ENCODE data around the gene TRIM47.

TRIM47 gene, protein sequence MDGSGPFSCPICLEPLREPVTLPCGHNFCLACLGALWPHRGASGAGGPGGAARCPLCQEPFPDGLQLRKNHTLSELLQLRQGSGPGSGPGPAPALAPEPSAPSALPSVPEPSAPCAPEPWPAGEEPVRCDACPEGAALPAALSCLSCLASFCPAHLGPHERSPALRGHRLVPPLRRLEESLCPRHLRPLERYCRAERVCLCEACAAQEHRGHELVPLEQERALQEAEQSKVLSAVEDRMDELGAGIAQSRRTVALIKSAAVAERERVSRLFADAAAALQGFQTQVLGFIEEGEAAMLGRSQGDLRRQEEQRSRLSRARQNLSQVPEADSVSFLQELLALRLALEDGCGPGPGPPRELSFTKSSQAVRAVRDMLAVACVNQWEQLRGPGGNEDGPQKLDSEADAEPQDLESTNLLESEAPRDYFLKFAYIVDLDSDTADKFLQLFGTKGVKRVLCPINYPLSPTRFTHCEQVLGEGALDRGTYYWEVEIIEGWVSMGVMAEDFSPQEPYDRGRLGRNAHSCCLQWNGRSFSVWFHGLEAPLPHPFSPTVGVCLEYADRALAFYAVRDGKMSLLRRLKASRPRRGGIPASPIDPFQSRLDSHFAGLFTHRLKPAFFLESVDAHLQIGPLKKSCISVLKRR

DNA sequence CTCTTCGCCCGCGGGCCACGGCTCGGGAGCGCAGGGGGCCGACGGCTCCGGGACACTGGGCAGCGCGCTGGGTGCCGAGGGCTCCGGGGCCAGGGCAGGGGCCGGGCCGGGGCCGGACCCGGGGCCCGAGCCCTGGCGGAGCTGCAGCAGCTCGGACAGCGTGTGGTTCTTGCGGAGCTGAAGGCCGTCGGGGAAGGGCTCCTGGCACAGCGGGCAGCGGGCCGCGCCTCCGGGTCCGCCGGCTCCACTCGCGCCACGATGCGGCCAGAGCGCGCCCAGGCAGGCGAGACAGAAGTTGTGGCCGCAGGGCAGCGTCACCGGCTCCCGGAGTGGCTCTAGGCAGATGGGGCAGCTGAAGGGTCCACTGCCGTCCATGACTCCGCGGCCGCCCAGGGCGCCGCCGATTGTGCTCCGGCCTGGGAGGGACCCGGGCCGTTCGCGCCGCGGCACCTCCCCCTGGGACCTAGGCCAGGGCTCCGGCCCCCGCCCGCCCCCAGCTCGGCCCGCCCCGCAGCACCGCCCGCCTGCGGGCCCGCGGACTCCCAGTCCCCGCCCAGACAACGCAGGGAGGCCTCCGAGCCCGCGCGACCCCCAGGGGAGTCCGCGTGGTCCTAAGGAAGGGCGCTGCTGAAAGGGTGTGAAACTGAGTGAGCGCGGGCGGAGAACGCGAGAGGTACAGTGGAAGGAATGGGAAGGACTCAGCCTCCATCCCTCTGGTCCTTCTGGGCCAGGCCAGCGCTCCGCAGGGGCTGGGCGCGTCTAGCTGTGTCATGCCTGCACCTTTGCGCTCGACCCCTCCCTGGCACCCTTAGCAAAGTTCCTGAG lies at the start of gene TRIM47:
Gene TRIM47 (minus strand): TSS at position 408 of the 825 bp plus-strand sequence. CDS start 33 bp downstream, at position 375.
- DNase-seq = no peak

DNA sequence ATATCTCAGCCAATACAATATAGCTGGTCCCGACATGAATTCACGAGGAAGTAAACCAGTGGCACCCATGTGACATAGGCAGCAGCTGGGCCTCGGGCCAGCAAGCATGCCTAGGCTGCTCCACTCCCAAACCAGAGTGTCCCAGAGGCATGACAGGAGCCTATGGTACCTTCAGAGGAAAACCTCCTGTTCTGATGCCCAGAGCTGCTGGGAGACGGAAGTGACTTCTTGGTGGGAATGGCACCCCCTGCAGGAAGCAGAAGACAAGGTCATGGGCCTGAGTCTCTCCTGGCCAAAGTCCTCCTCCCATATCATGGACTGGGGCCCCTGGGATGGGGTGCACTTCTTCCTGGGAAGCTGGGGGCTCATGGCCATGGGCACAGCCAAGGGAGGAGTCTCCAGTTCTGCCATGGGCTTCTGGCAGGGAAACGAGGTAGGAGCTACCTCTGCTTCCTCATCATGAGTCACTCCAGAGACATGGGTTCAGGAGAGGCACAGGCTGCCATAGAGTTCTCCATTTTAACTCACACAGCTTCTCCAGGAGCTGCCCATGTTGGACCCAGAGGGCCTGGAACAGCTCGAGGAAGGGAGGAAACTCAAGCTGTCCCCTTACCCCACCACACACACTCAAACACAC lies 49.0 kb upstream of the TRIM47 start:
- DNase-seq = no peak

DNA sequence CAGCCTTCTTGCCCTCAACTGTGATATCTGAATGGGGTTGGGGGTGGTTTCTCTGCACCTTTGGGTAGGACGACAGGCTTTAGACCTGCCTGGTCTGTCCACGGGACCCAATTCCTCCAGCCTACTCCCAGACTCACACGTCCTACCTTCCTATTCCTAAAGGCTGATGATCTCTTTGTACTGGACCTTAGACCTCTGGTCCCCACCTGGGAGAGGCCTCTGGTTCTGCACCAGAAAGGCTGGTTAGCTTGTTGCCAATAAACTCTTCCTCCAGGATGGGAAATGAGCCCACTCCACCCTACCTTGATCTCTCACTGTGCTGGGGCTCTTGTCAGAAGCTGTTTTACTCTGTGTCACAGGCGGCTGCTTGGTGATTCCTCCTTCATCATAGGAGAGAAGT lies 48.1 kb upstream of the TRIM47 start:
- no peak for DNase-seq

DNA sequence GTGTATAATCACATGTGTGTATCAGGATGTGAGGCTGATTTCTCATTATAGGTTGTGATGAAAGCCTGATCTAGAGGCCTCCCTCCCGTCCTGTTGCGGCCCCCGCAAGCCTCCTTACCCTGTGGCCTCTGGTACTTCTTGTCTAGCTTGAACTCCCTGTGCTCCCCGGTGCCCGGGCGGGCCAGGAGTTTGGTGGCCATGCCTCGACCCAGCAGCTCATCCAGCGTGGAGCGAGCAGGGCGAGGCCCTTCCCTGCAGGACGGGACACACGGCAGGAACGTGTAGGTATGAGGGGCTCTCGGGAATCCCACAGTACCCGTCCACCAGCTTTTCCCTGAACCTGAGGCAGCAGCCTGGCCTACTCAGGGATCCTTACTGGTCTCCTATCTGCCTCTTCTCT lies 47.5 kb upstream of the TRIM47 start:
- DNase-seq = no peak

DNA sequence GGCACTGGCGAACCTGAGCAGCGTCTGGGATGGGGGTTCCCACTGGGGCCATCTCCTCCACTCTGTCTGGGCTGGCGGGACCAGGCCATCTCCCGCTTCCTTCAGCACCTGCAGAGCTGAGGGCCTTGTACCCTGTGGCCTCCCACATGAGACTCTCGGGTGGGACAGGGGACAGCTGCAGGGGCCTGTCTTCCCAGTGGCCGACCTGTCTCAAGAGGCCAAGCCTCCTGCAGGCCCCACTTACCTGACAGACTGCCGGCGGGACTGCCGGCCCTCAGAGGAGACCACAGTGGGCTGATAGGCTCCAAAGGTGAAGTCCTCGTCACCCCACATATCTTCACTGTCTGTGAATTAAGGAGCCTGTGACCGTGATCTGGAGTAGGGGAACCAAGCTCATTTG lies 46.7 kb upstream of the TRIM47 start:
- DNase-seq = no peak

DNA sequence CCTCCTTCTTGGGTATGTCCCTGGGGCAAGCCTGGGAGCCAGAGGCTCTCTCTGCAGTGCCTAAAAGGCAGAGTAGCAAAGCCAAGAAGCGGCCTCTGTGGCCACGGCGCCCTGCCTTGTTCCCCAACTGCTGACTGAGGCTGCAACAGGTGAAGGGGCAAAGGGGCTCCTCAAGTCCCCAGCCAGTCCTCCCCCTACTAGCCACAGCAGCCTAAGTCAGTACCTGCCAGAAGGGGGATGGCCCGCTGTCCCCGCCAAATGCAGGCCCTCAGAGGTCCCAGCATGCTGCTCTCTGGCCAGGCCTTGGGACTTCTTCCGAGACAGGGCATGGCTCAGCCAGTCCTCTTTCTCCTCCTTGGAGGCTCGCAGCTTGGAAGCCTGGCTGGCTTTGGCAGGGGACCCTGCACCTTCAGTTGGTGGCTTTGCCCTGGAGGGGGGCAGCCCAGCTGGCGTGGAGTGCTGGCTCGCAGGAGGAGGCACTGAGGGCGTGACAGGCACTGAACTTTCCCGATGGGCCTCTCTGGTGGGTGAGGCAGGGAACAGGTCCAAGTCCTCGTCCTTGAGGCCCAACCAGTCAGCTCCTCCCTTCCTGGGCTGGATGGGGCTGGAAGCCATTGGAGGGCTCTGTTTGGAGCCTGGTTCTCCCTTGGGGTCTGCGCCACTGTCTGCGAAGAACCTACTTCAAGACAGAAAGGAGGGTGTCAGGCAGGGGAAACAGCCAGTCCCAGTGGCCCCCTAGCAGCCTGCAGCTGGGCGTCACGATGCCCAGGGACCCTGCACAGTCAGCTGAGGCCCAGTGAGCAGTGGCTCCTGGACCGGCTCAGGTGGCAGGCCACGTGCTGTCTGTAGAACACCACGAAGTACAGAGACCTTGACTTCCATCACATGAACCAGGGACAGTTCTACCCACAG lies 44.8 kb upstream of the TRIM47 start:
- DNase-seq = no peak

DNA sequence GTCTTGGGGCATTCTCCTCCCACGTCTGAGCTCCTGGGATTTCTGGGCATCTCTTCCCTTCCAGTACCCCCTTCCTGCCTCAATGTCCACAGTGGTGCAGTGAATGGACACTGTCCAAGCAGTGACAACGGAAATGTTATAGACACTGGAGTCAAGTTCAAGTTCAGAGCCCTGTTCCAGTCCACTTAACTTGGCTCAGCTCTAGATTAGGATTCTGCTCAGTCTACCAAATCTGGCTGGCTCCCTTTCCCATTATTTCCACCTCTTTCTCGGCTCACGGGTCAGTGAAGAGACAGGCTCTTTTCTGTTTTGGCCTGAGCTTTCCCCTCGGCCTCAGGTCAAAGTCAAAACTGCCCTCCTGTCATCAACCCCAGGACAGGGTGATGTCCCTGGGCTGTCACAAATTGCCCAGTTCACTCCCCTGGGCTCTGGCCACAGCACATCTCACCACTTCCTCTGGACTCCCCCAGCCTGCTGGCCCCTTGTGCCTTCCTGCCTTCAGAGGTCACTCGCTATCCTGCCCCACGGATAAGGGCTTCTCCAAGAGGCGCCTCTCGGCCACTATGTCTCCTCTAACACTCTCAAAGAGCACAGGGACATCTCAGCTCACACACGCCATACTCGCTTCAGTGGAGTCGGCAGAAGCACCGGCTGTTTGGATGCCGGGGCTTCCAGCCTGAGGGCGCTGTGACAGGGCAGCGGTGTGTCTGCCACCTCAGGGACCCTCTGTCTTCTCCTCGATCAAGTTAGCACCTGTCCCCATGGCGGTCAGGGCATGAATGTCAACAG lies 44.0 kb upstream of the TRIM47 start:
- no peak for DNase-seq

DNA sequence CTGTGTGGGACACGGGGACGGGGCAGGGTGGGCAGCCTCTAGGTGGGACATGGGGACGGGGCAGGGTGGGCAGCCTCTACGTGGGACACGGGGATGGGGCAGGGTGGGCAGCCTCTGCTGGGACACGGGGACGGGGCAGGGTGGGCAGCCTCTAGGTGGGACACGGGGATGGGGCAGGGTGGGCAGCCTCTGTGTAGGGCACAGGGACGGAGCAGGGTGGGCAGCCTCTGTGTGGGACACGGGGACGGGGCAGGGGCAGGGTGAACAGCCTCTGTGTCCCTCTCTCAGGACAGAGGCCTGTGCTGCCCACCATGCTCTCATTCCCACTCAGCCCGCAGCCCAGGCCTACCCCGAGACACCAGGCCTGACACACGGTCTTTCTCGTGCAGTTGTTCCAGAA lies 43.2 kb upstream of the TRIM47 start:
- DNase-seq = no peak

DNA sequence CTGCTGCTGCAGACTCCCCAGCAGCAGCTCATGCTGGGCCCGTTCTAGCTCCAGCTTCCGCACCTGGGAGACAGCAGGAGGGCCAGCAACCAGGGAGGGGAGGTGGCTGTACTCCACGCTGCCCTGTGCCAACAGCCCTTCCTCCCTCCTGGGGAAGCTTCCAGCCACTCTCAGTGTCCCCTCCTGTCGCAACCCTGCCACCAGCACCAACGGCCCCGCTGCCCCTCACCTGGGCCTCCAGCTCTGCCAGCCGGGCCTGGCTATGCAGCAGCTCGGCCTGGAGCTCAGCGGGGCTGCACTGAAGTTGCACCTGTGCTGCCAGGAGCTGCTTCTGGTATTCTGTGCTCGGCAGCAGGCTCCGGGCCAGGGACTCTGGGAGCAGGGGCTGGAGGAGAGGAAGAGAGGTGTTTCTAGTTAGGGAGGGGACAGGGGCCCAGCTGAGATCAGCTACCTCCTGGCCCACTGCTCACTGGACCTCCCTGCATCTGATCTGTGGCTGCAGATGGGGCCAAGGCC lies 41.7 kb upstream of the TRIM47 start:
- DNase-seq = no peak

DNA sequence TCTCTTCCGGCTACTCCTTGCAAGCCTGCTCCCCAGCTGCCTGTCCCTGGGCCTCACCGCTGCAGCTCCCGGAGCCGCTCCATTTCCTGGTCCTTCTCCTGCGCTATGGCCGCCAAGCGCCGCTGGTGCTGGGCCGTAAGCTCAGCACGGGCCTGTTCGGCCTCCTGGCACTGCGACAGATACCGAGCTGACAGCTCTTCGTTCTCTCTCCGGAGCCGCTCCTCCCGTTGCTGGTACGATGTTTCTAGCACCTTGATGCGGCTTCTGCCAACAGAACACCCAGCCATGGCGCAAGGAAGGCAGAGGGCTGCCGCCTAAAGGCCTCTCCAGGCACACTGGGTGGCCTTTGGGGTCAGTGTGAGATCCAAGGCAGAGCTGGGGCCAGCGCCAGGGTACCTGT lies 41.2 kb upstream of the TRIM47 start:
- no peak for DNase-seq

DNA sequence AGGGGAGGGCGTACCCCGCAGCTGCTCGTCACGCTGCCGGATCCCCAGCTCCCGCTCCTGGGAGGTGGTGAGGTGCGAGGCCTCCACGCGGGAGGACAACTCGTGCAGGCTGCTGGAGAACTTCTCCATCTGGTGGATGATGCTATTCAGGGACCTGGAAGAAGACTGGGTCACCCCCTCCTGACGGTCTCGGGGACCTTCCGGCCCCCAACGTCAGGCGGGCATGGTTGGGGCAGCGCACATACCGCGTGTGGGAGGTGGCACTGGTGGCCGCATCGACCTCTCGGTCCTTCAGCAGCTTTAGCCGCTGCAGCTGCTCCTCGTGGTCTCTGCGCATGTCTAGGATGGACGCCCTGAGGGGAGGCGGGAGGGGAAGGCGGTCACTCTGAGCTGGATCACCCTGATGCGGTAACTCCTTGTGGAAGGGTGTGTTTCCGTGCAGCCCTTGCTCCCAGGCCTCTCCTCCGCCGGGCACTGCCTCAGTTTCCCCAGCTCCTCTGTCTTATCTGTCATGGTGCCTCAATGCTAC lies 39.6 kb upstream of the TRIM47 start:
- DNase-seq = no peak

DNA sequence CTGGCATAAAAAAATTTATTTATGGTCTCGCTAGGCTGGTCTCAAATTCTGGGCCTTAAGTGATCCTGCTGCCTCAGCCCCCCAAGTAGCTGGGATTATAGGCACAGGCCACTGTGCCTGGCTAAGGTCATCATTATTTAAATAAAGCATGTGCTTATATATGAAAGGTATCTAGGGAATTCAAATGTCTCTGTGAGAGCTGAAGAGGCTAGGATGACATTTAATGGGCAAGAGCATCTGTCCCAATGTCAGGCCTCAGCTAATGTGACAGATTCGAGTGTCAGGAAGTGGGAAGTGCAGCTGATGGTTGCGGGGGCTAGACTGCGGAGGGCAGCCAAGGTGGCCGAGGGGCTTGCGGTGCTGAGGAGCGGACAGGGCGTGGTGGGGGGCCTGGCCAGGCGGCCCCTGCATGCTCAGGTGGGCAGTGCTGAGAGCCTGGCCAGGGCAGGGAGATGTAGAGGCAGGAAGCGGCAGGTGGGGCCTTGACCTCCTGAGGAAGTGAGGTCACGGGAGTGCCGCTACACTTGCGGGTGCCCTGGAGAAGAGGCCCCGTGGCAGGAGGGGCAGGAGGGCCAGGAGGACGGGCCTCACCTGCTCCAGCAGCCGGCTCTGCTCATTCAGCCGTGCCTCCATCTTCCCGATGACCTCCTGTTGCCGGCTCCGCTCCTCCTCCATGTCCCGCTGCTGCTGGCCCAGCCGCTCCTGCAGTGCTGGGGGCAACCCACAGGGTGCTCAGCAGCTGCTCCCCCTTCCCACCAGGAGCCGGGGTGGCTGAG lies 38.9 kb upstream of the TRIM47 start:
- DNase-seq = no peak

DNA sequence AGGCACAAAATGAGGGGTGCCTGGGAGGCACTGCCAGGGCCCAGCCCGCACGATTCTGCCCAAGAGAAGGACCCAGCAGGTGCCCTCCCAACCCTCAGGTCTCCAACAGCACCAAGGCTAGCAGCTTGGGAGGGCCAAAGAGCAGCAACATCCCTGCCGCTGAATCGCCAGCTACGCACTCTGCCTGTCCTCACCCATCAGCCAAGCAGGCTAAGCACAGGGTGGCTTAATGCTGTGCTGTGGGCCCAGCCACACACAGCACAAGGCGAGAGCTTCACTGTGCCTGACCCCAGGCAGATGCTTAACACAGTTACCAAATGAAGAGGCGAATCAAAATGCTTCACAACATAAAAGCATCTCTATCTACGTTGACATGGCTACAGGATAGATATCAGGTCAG lies 36.9 kb upstream of the TRIM47 start:
- DNase-seq = no peak

DNA sequence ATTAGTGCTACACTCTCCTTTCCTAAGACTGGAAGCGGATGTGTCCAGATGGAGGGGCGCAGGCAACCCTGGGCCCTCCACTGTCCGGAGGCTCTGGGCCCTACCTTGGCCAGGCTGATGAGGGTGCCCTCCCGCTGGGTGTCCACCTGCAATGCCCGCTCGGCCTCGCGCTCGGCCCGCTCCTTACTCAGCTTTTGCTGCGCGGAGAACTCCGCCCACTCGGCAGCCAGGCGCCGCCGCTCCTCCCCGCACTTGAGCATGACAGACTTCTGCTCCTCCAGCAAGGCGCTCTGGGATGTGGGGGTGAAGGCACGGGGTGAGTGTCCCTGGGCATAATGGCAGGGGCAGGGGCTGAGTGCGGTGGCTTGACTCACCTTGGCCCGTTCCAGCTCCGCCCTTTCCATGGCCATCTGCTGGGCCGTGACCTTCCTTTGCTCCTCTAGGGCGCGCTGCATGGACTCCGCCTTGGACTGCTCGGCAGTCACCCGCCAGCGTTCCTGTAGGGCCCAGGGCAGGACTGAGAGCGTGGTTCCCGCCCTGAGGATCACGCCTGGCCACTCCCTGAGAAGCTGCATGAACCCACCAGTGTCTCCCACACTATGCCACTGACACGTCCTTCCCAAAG lies 36.4 kb upstream of the TRIM47 start:
- DNase-seq = no peak

DNA sequence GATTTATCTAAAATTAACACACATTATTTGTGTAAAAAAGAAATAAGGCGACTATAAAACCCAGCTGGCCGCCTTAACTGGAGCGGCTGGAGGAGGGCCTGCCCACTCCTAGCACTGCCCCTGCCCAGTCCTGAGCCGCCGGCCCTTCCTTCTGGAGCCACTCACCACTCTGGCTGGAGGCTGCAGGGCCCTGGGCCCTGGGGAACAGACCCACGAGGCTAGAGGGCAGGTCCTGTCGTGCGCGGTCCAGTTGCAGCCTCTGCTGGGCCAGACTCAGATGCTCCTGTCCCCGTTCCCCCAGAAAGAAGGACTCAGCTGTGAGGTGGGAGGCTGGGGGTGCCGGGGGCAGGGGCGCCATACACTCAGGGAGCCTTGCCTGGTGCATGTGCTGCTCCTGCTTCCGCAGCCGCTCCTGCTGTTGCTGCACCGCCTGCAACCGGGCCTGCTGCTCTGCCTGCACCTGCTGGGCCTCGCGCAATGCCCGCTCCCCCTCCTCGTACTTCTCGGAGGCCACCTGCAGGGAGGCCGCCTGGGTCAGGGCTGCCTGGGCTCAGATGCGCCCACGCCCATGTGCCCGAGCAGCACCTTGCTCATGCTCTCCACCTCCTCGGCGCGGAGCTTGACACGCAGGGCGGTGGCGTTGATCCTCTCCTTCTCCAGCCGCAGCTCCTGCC lies 35.3 kb upstream of the TRIM47 start:
- DNase-seq = no peak

DNA sequence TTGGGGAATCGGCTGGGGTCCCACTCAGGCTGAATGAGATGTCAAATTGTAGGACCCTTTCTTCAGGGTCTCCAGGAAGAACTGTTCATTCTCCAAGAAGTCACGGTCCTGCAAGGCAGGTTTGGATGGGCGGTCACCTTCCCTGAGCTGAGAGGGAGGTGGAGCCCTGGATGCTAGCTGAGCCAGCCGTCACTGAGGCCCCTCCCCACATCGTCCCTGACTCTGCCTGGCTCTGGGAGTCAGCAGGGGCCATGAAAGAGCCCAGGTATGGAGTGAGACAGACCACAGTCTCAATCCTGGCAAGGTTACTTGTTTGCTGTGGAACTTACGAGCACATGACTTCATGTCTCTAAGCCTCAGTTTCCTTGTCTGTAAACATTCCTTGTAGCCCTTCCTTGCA lies 32.3 kb upstream of the TRIM47 start:
- DNase-seq = no peak

DNA sequence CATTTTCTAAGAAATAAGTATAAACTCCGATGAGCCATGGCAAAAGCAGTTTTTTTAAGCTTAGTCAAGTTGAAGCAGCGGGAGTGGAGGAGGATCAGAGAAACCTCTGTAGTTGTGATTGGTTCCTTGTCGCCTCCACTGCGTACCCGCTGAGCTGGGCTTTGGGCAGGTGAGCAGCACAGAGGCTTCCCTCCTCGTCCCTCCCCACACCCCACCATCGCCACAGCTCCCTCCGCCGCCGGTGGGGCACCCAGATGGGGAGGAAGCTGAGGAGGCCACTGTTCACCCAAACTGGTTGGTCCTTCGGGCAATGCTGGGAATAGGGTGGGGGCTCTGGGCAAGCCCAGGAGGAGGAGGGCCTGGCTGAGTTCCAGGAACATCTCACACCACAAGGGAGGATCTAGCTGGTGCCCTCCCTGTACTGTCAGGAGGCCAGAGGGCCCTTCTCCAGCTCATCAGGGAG lies 31.5 kb upstream of the TRIM47 start:
- no peak for DNase-seq

DNA sequence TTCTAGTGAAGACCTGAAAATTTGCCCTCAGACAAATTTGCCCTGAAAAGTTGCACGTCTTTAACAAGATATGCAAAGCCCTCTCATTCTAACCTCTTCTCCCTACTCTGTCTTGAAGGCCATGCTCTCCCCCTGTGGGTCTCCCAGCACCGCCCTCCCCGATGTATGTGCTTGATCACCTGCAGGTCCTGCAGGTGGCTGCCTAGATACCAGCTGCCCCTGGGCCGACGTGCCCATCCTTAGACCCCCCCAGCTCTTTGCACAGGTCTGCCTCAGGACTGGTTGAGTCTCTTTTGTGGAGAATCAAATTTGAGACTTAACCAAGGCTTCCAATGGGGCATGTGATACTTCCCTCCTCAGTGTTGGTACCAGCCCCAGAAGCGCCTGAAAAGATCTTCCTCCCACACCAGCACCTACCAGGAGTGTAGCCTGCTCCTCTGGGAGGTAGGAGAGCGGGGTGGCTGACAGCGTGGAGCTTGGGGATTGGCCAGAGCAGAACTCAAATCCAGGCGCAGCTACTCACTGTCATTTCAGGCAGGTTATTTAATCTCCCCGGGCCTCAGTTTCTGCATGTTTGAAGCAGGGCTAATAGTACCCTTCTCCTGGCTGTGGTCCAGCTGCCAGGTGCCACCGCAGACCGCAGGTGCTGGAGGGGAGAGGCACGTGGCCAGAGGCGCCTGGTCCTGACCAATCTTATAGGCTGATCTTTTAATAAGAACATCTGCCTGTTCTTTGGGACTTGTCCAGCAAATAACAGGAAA lies 30.9 kb upstream of the TRIM47 start:
- DNase-seq = no peak
